Activated CD4-positive, alpha-beta T cell treated with anti-CD3 and anti-CD28 coated beads, Interleukin-2, amount 10 ng/mL, durations not matched to agents 7 days and 5 days (primary cell): ENCODE results near the gene CKAP2. TPM values are rescaled to one million over a fixed set of nuclear protein-coding genes. Genes with fewer than 3 reads are reported as not detected.
"Not testable (repeated sequence)": the region's sequence is repeated elsewhere in the genome, so short reads cannot be mapped to it uniquely, and the experiment has no call there.

ENCODE experiments used
- CTCF ChIA-PET: fragments of 350-600 bp; sonication (Branson Sonifier 250); formaldehyde crosslinking; loops from one replicate; lab custom pipeline; 2021; ENCODE audit warnings: antibody characterized with exemption; lab: Charles Lee
- POLR2A ChIA-PET: fragments of 350-600 bp; sonication (Branson Sonifier 250); formaldehyde crosslinking; loops from one replicate; lab custom pipeline; 2021; ENCODE audit warnings: antibody characterized with exemption; lab: Charles Lee
- DNase-seq: peaks from one replicate; pipeline ENCODE4 v3.0.0-alpha.2; 2020
- H3K27ac Mint-ChIP-seq: one replicate; pipeline ENCODE4 v1.8.0; 2021; ENCODE audit warnings: mild to moderate bottlenecking, moderate library complexity, mixed read lengths
- H3K27me3 Mint-ChIP-seq: one replicate; pipeline ENCODE4 v1.8.0; 2021; ENCODE audit warnings: mixed read lengths
- H3K36me3 Mint-ChIP-seq: one replicate; pipeline ENCODE4 v1.8.0; 2021; ENCODE audit warnings: low read depth, mixed read lengths
- H3K4me1 Mint-ChIP-seq: one replicate; pipeline ENCODE4 v1.8.0; 2021; ENCODE audit warnings: mixed read lengths
- H3K4me3 Mint-ChIP-seq: one replicate; pipeline ENCODE4 v1.8.0; 2021; ENCODE audit warnings: mild to moderate bottlenecking, moderate library complexity, mixed read lengths
- H3K9me3 Mint-ChIP-seq: one replicate; pipeline ENCODE4 v1.8.0; 2021; ENCODE audit warnings: mixed read lengths
- total RNA-seq, 2 experiments: library from RNA; stranded (reverse); gene quantifications; one replicate each; pipeline ENCODE4 v1.2.3, GENCODE V29; 2021

CKAP2 gene
- total RNA-seq, 2 experiments from 2014 or later = 94.1 to 119 TPM

DNA sequence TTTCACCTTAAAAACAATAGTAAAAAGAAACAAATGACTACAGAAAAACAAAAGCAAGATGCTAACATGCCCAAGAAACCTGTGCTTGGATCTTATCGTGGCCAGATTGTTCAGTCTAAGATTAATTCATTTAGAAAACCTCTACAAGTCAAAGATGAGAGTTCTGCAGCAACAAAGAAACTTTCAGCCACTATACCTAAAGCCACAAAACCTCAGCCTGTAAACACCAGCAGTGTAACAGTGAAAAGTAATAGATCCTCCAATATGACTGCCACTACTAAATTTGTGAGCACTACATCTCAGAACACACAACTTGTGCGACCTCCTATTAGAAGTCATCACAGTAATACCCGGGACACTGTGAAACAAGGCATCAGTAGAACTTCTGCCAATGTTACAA, 6.0 kb downstream of the CKAP2 start:
- CTCF ChIA-PET = no interaction called here
- peak overlapping the region; percentile 50 for H3K4me3 Mint-ChIP-seq
- peaks cover 67% of the 10 kb centered on the region for H3K36me3 Mint-ChIP-seq
- peaks cover under 1% of the 10 kb centered on the region for H3K9me3 Mint-ChIP-seq
- H3K4me1 Mint-ChIP-seq = peaks cover 64% of the 10 kb centered on the region
- no peaks in the 10 kb centered on the region for H3K27me3 Mint-ChIP-seq
- POLR2A ChIA-PET = no interaction called here
- DNase-seq = peak; percentile 48
- H3K27ac Mint-ChIP-seq = peak overlapping the region; percentile 90

DNA sequence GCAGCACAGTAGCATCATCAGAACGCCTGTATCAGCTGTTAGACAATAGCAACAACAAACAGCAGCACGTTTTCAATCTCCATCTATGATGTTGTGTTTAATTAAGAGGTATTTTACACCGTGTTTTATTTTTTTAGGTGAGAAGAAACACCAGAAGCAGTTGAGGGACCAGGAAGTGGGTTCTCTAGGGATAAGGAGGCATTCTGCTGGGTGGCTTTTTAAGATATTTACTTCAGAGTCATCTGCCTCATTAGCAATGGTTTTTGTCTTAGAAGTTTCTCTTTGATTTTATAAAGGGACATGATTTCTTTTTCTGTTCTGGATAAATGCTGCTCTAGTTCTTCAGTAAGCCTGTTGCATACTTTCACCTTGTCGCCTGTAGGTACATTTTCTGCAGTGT, 8.2 kb downstream of the CKAP2 start:
- peak overlapping the region; percentile 65 for H3K27ac Mint-ChIP-seq

DNA sequence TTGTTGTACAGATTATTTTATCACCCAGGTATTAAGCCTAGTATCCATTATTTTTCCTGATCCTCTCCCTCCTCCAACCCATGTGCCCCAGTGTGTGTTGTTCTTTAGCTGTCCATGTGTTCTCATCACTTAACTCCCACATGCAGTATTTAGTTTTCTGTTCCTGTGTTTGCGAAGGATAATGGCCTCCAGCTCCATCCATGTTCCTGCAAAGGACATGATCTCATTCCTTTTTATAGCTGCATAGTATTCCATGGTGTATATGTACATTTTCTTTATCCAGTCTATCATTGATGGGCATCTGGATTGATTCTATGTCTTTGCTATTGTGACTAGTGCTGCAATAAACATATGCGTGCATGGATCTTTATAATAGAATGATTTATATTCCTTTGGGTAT, 13.2 kb downstream of the CKAP2 start:
- H3K36me3 Mint-ChIP-seq = peaks cover 70% of the 10 kb centered on the region
- DNase-seq, POLR2A ChIA-PET, H3K27me3 Mint-ChIP-seq, H3K27ac Mint-ChIP-seq, H3K9me3 Mint-ChIP-seq, H3K4me3 Mint-ChIP-seq: not testable (repeated sequence)
- peaks cover 18% of the 10 kb centered on the region for H3K4me1 Mint-ChIP-seq
- CTCF ChIA-PET = interaction anchor here (1.0 kb wide), 1 partner anchor 20 kb away, joined by 3 read pairs; no protein-coding TSS in a partner anchor

More for the DNA sequence above, 8.2 kb downstream of the CKAP2 start:
- Mint-ChIP-seq H3K4me3 (no peak overlapping the region), H3K4me1 (peaks cover 49% of the 10 kb centered on the region), H3K27me3 (no peaks in the 10 kb centered on the region), H3K9me3 (peaks cover 2% of the 10 kb centered on the region), H3K36me3 (peaks cover 74% of the 10 kb centered on the region)
- ChIA-PET POLR2A (no interaction called here), CTCF (no interaction called here)
- no peak for DNase-seq

DNA sequence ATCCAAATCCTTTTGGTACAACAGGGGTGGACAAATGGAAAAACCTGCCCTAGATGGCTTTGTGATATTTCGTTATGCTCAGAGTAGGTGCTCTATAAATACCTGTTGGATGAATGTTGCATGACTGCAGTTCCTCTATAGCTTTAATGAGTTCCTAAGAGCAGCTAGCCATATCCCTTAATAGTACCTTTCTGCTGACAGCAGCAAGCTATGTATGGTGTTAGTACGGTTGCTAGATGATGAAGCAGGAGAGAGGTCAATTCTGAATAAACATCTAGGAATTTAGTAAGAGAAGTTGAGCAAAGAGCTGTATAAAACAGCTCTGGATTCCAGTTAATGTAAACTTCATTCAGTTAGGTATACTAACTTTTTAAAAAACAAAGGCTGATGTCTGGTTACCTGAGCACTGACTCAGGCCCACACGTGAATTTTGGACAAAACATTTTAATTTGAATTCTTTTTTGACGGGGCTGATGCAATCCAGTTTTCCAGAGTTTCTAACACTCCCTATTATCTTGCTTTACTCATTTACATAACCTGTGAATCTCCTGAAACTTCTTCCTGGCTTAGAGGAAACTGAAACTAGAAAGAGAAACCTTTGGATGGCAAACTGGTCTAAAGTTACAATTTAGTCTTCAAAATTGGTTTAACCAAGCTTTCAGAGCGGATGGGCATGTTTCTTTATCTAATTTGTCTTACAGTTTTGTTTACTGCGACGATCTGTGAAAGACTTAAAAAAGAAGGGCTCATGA, 25.6 kb downstream of the CKAP2 start:
- H3K4me1 Mint-ChIP-seq, POLR2A ChIA-PET, H3K9me3 Mint-ChIP-seq, H3K27me3 Mint-ChIP-seq, CTCF ChIA-PET, DNase-seq, H3K4me3 Mint-ChIP-seq, H3K27ac Mint-ChIP-seq: not testable (repeated sequence)
- H3K36me3 Mint-ChIP-seq = peaks cover 19% of the 10 kb centered on the region

DNA sequence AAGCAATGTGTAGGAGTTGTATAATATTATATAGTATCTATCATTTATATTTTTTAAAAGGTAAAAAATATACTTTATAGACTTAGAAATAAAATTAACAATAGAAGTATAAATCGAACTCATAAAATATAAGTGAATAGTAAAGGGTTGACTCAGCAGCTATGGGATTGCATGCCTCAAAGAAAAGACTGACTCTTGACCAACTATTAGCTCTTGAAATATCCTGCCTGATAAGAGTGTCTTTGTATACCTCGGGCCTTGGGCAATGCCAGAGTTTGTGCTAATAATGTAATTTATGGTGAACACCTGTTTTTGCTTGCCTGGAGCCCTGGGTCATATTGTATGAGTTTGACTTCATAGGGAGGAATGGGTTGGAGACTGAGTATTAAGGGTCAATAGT, 31.8 kb downstream of the CKAP2 start:
- CTCF ChIA-PET, H3K4me3 Mint-ChIP-seq, DNase-seq, H3K27me3 Mint-ChIP-seq, H3K9me3 Mint-ChIP-seq, H3K27ac Mint-ChIP-seq, H3K36me3 Mint-ChIP-seq, H3K4me1 Mint-ChIP-seq: not testable (repeated sequence)
- POLR2A ChIA-PET = interaction anchor here (0.6 kb wide), 1 partner anchor 323 kb away, joined by 4 read pairs; no protein-coding TSS in a partner anchor

DNA sequence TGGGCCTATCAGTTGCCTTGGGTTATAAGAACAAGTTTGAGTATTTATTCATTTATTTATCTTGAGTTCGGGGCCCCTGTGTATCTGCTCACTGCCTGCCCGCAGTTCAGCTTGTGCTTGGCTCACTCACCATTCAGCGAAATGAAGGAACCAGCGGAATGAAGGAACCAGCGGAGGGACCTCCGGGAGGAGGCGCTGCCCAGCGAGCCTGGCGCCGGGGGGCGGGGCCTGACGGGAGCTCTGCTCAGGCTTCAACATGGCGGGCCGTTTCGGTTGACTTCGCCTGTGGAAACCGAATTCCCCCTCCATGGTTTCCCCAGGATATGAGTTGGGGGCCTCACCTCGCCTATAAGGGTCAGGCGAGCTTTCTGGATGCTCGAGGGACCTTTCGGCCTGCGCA, 33.5 kb downstream of the CKAP2 start:
- H3K36me3 Mint-ChIP-seq, POLR2A ChIA-PET, H3K27ac Mint-ChIP-seq, H3K4me3 Mint-ChIP-seq, H3K9me3 Mint-ChIP-seq, CTCF ChIA-PET, DNase-seq, H3K4me1 Mint-ChIP-seq, H3K27me3 Mint-ChIP-seq: not testable (repeated sequence)

DNA sequence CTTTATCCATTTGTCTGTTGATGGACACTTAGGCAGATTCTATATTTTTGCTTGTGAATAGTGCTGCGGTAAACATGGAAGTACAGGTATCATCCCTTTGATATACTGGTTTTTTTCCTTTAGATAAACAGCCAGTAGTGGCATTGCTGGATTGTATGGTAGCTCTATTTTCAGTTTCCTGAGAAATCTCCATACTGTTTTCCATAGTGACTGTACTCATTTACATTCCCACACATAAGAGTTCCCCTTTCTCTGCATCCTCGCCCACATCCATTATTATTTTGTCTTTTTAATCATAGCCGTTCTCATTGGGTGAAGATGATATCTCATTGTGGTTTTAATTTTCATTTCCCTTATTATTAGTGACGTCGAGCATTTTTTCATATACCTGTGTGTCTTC, 35.7 kb downstream of the CKAP2 start:
- H3K27ac Mint-ChIP-seq, CTCF ChIA-PET, H3K4me3 Mint-ChIP-seq, H3K4me1 Mint-ChIP-seq, H3K36me3 Mint-ChIP-seq, DNase-seq, H3K9me3 Mint-ChIP-seq, H3K27me3 Mint-ChIP-seq: not testable (repeated sequence)
- POLR2A ChIA-PET = interaction anchor here (0.6 kb wide), 1 partner anchor 991 kb away, joined by 3 read pairs; no protein-coding TSS in a partner anchor

DNA sequence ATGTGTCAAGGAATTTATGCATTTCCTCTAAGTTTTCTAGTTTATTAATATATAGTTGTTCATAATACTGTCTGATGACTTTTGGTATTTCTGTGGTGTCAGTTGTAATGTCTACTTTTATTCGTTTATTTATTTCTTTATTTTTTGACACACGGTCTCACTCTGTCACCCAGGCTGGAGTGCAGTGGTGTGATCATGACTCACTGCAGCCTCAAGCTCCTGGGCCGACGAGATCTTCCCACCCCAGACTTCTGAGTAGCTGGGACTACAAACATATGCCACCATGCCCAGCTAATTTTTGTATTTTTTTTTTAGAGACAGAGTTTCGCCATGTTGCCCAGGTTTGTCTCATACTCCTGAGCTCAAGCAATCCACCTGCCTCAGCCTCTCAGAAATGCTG, 39.0 kb downstream of the CKAP2 start:
- H3K4me3 Mint-ChIP-seq, H3K27me3 Mint-ChIP-seq, CTCF ChIA-PET, H3K36me3 Mint-ChIP-seq, H3K9me3 Mint-ChIP-seq, POLR2A ChIA-PET, H3K27ac Mint-ChIP-seq, DNase-seq: not testable (repeated sequence)
- peaks cover 14% of the 10 kb centered on the region for H3K4me1 Mint-ChIP-seq

DNA sequence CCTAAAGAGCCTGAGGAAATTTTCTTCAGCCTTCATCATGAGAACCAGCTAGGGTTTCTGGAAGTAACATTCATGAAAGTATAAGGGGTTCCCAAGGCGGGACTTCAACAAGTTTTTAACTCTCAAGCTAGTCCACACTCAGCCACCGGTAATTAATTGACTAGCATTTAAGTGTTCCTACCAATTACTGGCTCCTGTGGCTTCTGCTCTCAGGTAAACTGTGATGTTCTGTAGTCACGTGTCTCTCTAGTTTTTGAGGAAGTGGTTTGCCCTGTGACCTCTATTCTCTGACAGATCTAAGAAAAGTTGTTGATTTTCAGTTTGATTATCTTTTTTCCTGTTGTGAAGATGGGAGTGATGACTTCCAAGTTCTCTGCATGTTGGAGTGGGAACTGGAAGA, 42.7 kb downstream of the CKAP2 start:
- peaks cover 14% of the 10 kb centered on the region for H3K4me1 Mint-ChIP-seq
- DNase-seq, CTCF ChIA-PET, POLR2A ChIA-PET, H3K9me3 Mint-ChIP-seq, H3K27me3 Mint-ChIP-seq, H3K4me3 Mint-ChIP-seq: not testable (repeated sequence)
- H3K27ac Mint-ChIP-seq = peak overlapping the region; percentile 62
- H3K36me3 Mint-ChIP-seq = peaks cover 10% of the 10 kb centered on the region

DNA sequence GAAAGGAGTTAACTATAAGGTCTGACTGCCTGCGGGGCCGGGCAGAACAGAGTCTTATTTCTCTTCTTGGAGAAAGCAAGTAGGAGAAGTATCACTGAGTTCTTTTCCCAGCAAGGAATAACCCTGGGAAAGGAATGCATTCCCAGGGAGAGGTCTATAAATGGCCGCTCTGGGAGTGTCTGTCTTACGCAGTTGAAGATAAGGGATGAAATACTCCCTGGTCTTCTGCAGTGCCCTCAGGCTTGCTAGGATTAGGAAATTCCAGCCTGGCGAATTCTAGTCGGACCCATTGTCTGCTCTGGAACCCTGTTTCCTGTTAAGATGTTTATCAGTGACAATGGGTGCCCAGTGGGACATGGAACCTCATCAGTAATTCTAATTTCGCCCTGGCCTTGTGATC, 47.0 kb downstream of the CKAP2 start:
- POLR2A ChIA-PET, CTCF ChIA-PET, H3K27me3 Mint-ChIP-seq, H3K27ac Mint-ChIP-seq, H3K36me3 Mint-ChIP-seq, DNase-seq, H3K4me1 Mint-ChIP-seq, H3K4me3 Mint-ChIP-seq: not testable (repeated sequence)
- H3K9me3 Mint-ChIP-seq = peaks cover 14% of the 10 kb centered on the region

DNA sequence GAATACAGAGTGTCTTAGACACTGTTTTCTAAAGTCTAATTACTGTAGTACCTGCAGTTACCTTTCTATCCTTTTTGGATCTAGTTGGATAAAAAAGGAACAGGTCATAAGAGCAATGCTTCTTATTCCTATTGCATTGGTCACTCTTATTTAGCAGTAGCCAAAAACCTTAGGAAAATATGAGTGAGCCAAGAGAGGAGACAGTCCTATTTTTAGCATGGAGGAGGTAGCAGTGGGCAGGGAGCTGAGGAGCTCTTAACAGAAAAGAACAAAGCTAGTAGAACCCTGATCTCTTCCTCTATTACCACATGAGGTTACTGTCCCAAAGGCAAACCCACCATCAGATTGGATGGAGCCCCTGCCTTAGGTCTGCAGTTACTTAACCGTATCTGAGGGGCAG, 50.6 kb downstream of the CKAP2 start:
- H3K9me3 Mint-ChIP-seq = peaks cover 11% of the 10 kb centered on the region
- H3K27me3 Mint-ChIP-seq, DNase-seq, CTCF ChIA-PET, POLR2A ChIA-PET, H3K4me3 Mint-ChIP-seq, H3K36me3 Mint-ChIP-seq, H3K4me1 Mint-ChIP-seq, H3K27ac Mint-ChIP-seq: not testable (repeated sequence)

DNA sequence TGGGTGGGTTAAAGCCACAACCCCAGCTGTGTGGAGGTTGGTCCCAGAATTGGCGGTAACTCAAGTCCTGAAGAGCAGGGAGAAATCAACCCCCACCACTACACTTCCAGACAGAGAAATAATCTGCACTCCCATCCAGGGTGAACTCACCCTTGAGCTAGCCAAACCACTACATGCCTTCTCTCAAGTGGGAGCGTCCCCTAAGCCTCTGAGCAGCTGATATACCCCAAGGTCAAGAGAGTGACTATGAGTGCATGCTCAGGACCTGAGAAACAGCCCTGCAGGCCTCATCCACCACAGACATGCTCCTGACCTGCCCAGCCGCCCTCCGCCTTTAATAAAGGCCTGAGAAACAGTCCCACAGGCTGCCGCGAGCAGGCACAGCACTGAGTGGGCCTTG, 54.3 kb downstream of the CKAP2 start:
- POLR2A ChIA-PET = not testable (repeated sequence)

DNA sequence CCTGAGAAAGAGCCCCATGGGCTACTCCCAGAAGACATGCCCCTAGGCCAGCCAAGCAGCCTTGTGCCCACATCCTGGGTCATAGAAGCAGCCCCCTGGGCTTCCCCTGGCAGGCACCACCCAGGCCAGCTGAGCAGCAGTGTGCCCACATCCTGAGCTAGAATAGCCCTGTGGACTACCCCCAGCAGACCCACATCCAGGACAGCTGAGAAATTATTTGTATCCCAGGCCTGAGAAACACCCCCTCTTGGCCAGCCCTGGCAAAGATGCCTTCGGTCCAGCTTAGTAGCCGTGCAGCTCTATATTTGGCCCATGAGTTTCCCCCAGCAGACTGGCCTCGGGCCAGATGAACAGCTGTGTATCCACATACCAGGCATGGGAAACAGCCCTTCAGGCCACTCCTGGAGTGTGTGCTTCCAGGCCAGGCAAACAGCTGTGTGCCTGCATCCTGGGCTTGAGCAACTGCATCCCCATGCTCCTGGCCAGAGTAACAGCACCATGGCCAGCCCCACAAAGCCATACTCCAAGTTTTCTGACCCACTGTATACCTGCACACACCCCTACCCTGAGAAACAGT, 55.0 kb downstream of the CKAP2 start:
- DNase-seq, POLR2A ChIA-PET, H3K9me3 Mint-ChIP-seq, H3K27me3 Mint-ChIP-seq, H3K4me1 Mint-ChIP-seq, H3K27ac Mint-ChIP-seq, H3K4me3 Mint-ChIP-seq, H3K36me3 Mint-ChIP-seq, CTCF ChIA-PET: not testable (repeated sequence)

More for the DNA sequence above, 54.3 kb downstream of the CKAP2 start:
- CTCF ChIA-PET, H3K27me3 Mint-ChIP-seq, H3K27ac Mint-ChIP-seq, H3K9me3 Mint-ChIP-seq, DNase-seq, H3K4me3 Mint-ChIP-seq, H3K36me3 Mint-ChIP-seq, H3K4me1 Mint-ChIP-seq: not testable (repeated sequence)
